ENCODE data around the gene ARHGAP33.
"Not testable (repeated sequence)": the region's sequence is repeated elsewhere in the genome, so short reads cannot be mapped to it uniquely, and the experiment has no call there.

The ARHGAP33 gene

DNA sequence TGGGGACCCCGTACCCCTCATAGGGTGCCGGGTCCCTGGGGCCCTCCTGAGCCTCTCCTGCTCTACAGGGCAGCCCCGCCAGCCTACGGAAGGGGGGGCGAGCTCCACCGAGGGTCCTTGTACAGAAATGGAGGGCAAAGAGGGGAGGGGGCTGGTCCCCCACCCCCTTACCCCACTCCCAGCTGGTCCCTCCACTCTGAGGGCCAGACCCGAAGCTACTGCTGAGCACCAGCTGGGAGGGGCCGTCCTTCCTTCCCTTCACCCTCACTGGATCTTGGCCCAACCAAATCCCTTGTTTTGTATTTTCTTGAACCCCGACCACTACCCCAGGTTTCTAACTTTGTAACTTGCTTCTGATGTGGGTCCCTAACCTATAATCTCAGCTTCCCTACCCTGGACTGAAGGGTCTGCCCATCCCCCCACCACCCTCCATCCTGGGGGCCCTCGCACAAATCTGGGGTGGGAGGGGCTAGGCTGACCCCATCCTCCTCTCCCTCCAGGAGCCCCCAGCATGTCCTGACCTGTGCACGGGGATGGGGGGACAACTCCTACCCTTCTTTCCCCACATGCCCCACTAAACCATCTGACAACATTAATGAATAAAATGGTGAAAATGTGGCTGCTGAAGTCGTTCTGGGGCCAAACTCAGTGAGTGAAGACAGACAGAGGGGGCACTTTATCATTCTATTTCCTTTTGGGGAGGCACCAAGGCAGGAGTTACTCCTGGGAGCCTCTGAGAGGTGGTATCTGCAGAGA is 13.0 kb downstream of the ARHGAP33 start:
- no peak for DNase-seq (ENCODE audit: low read depth, low spot score)
- H3K4me3 ChIP-seq (ENCODE audit: low read length) = no peak overlapping the region

DNA sequence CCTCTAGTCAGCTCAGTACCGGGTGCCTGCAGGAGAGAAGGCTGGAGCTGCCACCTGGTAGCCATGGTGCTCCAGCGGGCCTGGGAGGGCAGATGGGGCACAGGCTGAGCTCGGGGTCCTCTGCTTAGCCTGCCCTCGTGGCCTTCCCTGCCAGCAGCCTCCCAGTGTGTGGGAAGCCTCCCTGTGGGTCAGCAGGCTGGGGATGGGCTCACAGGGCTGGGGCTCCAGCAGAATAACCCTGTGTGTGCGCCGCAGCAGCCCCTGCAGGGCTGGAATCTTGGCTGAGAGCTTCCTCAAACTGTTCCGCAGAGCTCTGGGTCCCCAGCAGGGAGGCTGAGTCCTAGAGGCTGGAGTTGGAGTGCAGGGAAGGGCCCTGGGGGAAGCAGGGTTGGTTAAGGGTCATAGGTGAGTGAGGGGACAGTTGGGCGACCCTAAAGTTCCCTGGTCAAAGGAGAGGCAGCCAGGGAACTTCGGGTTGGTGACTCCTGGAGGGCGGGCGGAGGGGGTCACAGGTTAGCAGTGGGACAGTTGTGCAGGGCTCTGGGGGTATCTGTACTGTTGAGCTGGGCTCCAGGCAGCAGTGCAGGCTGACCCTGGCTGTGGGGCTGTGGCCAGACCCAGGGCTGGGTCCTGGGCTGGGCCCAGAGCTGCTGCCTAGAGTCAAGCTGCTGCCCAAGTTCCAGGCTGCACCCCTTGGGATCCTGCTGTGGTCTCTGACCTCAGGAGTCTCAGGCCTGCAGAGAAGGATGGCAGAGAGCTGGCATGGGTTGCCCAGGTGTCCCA is 14.0 kb downstream of the ARHGAP33 start:
- H3K4me3 ChIP-seq (ENCODE audit: low read length) = no peak overlapping the region
- DNase-seq (ENCODE audit: low read depth, low spot score) = no peak

DNA sequence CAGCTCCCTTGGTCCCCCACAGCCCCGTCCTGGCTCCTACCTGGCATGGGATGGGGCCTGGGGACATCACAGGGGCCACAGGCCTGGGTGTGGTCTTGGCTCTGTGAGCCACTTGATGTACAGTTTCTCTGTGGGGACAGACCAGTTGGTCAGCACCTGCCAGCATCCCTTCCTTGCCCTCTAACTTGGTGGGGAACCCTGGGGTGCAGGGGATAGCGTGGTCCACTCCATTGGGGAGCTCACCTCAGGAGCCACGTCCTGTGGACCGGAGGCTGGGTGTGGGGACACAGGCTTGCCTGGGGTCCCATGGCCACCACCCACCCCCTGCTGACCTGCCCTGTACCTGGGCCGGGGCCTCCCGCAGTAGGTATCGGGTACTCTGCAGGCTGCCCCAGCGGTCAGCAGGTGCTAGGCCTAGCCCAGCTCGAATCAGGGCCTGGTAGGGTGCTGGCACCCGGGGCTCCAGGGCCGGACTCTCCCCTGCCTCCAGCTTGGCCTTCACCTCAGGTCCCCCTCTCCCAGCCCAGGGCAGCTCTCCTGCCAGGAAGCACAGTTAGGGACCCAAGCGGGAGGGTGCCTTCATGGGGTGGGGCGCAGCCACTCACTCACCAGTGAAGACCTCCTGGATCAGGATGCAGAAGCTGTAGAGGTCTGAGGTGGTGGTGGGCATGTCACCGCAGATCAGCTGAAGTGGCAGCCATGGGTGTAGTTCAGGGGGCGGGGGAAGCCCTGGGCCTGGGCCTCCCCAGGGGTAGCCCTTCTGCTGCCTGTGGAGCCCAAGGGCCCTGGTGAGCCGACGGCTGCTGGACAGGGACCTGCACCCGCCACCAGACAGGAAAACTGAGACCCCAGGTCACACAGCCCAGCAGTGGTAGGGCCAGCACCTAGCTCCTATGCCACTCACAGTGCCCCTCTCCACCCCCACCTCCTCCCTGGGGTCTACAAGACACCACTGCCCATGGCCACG is 14.9 kb downstream of the ARHGAP33 start:
- no peak overlapping the region for H3K4me3 ChIP-seq (ENCODE audit: low read length)
- DNase-seq (ENCODE audit: low read depth, low spot score) = no peak

DNA sequence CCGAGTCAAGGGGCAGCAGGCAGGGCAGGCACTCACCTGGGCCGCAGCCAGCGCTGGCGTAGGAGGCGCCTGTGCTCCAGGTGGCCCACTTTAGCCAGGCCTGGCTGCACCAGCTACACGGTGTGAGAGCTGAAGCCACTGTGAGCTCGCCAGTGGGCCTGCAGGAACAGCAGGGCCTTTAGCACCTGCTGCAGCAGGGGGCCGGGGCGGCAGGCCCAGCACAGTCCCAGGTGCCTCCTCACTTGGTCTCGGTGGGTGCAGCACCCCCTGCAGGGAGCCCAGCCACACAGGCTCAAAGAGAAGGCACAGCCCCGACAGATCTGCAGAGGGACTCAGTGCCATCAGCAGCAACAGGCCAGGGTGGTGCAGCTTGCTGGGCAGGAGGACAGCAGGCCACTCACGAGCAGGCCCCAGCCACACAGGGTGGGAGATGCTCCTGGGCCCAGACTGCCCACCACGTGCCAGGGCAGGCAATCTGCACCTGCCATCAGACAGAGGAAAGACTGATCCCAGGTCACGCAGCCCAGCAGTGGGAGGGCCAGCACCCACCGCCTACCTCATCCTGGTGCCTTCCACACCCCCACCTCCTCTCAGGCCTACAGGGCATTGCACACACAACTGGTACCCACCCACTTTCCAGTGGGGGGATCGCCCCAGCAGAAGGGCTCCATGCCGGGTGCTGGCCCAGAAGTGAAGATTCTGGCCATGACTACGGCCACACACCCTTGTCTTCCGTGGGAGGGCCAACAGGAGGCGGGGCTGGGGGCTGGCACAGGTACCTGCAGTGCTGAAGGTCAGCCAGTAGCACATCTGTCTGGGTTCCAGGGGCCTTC is 15.8 kb downstream of the ARHGAP33 start:
- no peak overlapping the region for H3K4me3 ChIP-seq (ENCODE audit: low read length)
- no peak for DNase-seq (ENCODE audit: low read depth, low spot score)

DNA sequence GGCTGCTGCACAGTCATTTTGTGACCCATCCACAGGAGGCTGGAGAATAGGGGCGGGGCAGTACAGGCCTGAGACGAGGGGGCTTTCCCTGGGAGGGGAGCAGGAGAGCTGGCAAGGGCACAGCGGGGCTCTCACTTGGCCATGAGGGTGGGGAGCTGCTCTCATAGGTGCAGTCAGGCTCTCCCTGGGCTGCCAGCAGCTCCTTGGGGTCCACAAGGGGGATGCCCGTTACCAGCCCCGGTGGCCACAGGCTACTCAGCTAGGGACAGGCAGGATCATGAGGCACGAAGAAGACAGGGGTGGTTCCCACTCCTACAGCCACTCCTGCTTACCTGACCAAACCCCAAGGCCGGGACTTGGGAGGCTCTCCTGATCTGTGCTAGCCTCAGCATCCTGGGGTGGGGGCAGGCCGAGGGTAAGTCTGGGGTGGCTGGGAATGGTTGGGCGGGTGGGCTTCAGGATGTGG is 16.5 kb downstream of the ARHGAP33 start:
- no peak overlapping the region for H3K4me3 ChIP-seq (ENCODE audit: low read length)
- no peak for DNase-seq (ENCODE audit: low read depth, low spot score)

DNA sequence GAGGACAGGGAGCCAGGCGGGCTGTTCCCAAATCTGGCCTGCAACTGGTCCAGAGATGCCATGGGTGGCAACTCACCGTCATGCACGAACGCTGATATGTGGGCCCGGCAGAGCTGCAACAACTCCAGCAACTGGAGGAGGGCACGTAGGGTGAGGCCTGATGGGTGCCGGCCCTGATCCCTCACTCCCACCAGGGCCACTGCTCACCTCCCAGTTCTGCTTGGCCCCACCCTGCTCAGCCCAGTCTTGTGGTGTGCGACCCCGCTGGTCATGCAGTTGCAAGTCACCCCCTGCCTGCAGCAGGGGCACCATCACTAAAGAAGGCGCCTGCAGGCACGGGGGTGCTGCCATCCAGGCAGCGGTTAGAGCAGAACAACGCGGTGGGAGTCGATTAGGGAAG is 16.9 kb downstream of the ARHGAP33 start:
- no peak overlapping the region for H3K4me3 ChIP-seq (ENCODE audit: low read length)
- no peak for DNase-seq (ENCODE audit: low read depth, low spot score)

DNA sequence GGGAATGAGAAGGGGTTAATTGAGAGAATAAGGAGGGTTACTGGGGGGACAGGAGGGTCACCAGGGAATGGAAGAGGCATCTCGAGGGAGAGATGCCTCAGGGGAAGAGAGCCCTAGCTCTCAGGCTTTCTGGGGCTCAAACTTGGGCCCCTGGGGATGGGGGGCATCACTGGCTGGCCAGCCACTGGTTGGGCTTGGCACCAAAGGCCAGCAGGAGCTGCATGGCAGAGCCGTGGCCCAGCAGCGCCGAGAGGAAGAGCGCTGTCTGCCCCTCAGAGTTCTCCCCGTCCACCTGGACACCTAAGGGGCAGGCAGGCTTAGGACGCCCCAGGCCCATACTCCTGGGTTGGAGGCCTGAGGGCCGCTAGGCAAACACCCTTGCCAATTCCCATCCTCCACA is 17.5 kb downstream of the ARHGAP33 start:
- no peak for DNase-seq (ENCODE audit: low read depth, low spot score)
- no peak overlapping the region for H3K4me3 ChIP-seq (ENCODE audit: low read length)

DNA sequence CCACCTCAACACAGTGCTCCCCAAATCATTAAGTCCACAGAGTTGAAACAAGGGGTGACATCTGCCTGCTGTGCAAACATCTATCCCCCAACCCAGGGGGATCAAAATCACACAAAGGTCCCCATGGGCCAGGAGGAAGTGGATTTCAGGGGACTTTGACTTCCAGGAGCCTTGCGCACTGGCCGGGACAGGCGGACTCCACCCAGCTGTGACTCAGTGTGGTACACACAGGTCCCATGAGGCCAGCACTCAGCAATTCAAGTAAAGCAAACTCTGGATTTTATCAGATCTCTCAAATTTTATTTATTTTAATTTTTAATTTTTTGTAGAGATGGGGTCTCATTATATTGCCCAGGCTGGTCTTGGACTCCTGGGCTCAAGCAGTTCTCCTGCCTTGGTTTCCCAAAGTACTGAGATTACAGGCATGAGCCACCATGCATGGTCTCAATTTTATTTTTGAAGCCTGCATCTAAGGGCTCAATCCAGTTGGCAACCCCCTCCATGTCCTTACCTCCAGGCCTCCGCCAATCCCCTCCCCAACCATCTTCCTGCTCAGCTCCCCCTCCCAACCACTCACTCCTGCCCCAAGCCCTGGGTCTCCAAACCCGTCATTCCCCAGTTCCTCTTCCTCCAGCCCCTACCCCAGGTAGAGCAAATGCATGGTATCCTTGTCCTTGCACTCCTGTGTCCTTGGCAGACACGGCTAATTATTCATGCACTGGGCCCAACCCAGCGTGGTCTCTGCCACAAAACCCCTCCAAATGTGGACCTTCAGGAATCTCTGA is 18.2 kb downstream of the ARHGAP33 start:
- H3K4me3 ChIP-seq (ENCODE audit: low read length) = no peak overlapping the region
- DNase-seq (ENCODE audit: low read depth, low spot score) = no peak

DNA sequence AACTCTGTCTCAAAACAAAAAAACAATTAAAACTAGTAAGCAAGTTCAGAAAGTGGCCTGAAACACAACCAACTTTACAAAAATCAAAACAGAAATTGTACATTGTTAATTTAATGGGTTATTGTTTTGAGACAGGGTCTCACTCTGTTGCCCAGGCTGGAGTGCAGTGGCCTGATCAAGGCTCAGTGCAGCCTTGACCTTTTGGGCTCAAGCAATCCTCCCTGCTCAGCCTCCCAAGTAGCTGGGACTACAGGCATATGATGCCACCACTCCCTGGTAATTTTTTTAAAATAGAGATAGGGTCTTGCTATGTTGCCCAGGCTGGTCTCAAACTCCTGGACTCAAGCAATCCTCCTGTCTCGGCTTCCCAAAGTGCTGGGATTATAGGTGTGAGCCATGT is 20.2 kb downstream of the ARHGAP33 start:
- DNase-seq (ENCODE audit: low read depth, low spot score); H3K4me3 ChIP-seq (ENCODE audit: low read length): not testable (repeated sequence)

DNA sequence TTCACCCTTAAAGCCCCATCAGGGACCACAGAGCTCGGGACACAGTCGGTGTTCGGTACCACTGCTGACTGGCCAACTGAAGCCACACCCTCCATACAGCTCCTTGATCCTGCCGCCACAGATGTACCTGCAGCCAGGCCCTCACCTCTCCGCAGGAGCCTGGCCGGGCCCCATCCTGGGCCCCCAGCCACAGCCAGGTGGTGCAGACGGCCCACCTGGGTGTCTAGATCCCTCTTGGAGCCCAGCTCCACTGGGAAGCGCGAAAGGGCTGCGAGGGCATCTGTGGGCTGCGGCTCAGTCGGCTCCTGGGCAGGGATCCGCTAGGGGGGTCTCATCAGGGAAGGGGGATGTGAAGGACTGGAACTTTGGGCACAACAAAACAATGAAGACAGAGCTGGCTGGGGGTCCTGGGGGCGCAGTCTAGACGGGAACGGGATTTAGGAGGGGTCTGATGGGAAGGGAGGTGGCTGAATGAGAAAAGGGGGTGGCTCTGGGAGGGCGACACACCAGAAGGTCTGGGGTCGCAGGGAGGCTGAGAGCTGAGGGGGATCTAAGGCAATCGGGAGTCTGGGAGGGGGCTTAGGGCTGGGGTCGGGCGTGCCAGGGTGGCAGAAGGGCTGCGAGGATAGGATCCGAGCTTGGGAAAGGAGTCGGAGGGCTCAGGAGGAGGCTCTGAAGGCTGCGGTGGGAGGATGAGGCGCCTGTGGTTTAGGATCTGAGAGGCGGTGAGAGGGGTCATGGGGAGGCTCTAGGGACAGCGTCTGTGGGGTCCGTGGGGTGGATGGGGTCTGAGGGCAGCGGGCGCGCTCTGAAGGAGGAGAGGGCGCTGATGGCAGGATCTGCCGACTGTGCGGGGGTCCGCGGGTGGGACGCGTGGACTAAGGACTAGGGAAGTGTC is 21.5 kb downstream of the ARHGAP33 start:
- DNase-seq (ENCODE audit: low read depth, low spot score) = no peak
- H3K4me3 ChIP-seq (ENCODE audit: low read length) = no peak overlapping the region

DNA sequence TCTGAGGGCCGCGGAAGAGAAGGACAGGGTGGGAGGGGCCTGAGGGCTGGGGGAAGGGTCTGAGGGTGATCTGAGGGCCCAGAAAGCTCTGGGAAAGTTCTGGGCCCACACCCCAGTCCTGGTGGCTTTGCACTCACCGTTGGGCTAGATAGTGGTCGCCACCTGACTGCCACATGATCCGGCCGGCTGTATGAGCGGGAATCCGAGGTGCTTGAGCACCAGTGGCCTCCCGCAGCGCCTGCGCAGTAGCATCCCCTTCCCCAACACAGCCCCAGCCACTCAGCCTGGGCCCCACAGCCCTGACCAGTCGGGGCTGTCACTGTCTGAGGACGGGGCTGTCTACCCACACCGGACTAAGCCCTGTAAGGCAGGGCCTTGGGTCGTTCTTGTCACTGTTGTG is 22.3 kb downstream of the ARHGAP33 start:
- DNase-seq (ENCODE audit: low read depth, low spot score) = no peak
- no peak overlapping the region for H3K4me3 ChIP-seq (ENCODE audit: low read length)

DNA sequence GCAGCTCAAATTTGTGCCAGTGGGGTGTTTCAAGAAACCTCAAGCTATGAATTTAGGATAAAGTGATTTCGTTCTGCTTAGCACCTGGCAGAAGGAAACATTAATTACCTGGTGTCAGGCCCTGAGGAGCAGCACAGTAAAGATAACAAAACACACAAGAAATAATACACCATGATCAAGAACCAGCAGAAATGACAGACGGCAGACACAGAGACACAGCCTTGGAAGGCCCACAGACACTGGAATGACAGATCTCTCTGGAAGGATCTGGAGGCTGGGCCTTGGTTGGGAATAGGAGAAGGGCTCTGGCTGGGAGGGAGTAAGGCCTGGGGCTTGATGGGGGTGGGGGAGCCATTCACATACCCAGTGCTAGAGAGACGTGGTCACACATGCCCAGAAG is 26.5 kb downstream of the ARHGAP33 start:
- H3K4me3 ChIP-seq (ENCODE audit: low read length) = no peak overlapping the region
- DNase-seq (ENCODE audit: low read depth, low spot score) = no peak

DNA sequence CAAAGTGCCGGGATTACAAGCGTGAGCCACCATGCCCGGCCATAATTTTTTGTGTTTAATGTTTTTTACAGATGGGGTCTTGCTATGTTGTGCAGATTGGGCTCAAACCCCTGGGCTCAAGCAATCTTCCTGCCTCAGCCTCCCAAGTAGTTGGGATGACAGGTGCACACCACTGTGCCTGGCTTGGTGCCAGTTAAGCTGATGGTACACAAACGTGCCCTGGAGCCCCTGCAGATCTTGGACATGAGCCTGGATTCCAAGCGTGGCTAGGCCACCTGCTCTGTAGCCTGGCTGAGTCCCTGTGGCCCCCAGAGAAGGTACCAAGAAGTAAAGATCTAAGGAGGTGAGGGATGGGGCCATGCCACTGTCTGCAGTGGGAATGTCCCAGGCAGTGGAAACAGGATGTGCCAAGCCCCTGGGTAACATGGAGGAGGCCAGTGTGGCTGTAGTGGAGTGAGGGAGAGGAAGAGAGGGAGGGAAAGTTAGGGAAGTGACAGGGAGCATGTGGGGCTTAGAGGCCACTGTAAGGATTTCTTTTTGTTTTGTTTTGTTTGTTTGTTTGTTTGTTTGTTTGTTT is 30.2 kb downstream of the ARHGAP33 start:
- DNase-seq (ENCODE audit: low read depth, low spot score) = no peak
- H3K4me3 ChIP-seq (ENCODE audit: low read length) = no peak overlapping the region

DNA sequence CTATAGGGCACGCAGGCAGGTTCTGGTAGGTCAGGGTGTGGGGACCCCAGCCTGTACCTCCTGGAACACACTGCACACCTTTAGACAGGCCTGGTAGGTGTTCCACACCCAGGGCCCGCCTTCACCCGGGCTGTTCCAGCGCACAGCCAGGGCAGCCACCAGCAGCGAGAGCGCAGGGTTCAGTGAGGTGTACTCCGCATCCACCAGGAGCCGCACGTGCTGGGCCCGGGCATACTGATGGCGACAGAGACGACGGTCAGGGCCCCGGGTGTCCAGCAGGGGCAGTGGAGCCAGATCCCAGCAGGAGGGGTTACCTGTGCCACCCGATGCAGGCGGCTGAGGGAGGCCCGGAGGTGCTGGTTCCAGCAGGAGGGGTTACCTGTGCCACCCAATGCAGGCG is 31.2 kb downstream of the ARHGAP33 start:
- H3K4me3 ChIP-seq (ENCODE audit: low read length) = no peak overlapping the region
- no peak for DNase-seq (ENCODE audit: low read depth, low spot score)

DNA sequence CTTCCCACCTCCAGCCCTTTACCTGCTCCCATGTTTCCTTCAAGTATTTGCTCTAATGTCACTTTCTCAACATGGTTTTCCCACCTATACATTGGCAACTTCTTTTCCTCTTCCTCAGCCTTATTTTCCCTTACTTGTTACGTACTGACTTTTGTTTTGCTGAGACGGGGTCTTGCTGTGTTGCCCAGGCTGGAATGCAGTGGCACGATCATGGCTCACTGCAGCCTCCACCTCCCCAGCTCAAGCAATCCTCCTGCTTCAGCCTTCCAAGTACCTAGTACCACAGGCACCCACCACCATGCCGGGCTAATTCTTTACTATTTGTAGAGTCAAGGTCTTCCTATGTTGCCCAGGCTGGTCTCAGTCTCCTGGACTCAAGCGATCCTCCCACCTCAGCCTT is 32.3 kb downstream of the ARHGAP33 start:
- H3K4me3 ChIP-seq (ENCODE audit: low read length) = no peak overlapping the region
- no peak for DNase-seq (ENCODE audit: low read depth, low spot score)

DNA sequence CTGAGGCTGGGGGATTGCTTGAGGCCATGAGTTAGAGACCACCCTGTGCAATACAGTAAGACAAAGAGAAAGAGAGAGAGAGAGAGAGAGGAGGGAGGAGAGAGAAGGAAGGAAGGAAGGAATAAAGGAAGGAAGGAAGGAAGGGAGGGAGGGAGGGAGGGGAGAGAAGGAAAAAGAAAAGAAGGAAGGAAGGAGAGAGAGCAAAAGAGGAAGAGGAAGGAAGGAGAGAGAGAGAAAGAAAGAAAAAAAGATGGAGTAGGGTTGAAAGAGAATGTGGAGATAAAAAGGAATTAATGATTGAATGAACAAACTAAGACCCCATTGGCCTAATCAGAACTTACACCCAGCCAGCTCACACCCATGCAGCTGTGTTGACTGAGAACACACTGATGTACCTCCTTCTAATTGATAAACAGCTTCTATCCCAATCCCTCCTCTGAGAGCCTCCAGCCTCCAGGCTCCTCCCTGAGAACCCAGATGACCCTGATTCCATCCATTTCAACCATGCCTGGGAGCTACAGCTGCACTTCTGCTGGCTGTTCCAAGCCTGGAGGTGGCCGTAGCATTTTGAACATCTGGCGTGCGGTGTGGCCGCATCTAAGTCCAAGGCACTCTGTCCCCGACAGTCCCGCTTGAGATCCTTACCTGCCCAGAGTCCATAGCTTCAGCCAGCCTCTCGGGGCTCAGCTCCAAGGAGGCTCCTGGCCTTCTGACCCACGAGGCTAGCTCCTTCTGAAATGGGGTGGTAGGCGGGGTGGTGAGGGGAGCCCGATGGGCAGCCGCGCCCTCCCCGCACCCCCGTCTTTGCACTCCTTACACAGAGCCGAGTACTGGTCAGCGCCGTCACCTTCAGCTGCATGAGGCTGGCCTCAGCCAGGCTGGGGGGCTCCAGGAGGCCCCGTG is 36.2 kb downstream of the ARHGAP33 start:
- H3K4me3 ChIP-seq (ENCODE audit: low read length) = no peak overlapping the region
- no peak for DNase-seq (ENCODE audit: low read depth, low spot score)
